HL-60 (cell line): ENCODE measurements around the gene CEACAM6.

Source experiments
- DNase-seq, 2 experiments: peaks; one replicate each; pipeline ENCODE4 v3.0.0-alpha.2; 2010 to 2020; ENCODE audit warnings: low read depth in 1 of 2, low spot score in 1 of 2
- H3K27ac ChIP-seq: fragments of 250-450 bp; sonication (Bioruptor Pico); replicated peaks from 2 replicates; pipeline ENCODE4 v1.5.1; 2020; ENCODE audit warnings: mild to moderate bottlenecking, moderate library complexity
- H3K27me3 ChIP-seq: fragments of 250-450 bp; sonication (Bioruptor Pico); 2 replicates; pipeline ENCODE4 v1.5.1; 2021; ENCODE audit warnings: mild to moderate bottlenecking, moderate library complexity; ENCODE audit not compliant: insufficient read depth, poor library complexity, severe bottlenecking
- H3K4me3 ChIP-seq: replicated peaks from 2 replicates; pipeline ENCODE4 v1.5.1; 2011; ENCODE audit warnings: mild to moderate bottlenecking, control low read depth, low read length; ENCODE audit not compliant: insufficient read depth
- CTCF ChIP-seq: IDR thresholded peaks from one replicate; pipeline ENCODE4 v1.5.1; 2011; ENCODE audit warnings: low read length, control low read depth, inconsistent platforms; ENCODE audit not compliant: insufficient read depth
- GABPA ChIP-seq: IDR thresholded peaks from 2 replicates; pipeline ENCODE4 v1.6.1; 2012; ENCODE audit warnings: low read depth
- POLR2AphosphoS5 ChIP-seq: IDR thresholded peaks from 2 replicates; pipeline ENCODE4 v1.6.1; 2012; ENCODE audit warnings: low read depth
- REST ChIP-seq: IDR thresholded peaks from 2 replicates; pipeline ENCODE4 v1.6.1; 2012; ENCODE audit warnings: low read depth; ENCODE audit not compliant: insufficient replicate concordance
- SPI1 ChIP-seq: IDR thresholded peaks from 2 replicates; pipeline ENCODE4 v1.6.1; 2012; ENCODE audit warnings: low read depth, mild to moderate bottlenecking, borderline replicate concordance

CEACAM6 gene

GRCh38 chr19:41720103-41720502 lies 35.2 kb upstream of the CEACAM6 start:
- no peak for DNase-seq
- no peak for TF ChIP-seq SPI1
- no peak for TF ChIP-seq REST
- no peak for TF ChIP-seq CTCF
- no peak for TF ChIP-seq POLR2AphosphoS5
- no peak for TF ChIP-seq GABPA
- Histone ChIP-seq H3K4me3 (no peak overlapping the region), H3K27ac (no peak overlapping the region), H3K27me3 (peaks cover 17% of the 10 kb centered on the region)

- no peak overlapping the region for H3K4me3 ChIP-seq
- no peak for DNase-seq
- TF ChIP-seq POLR2AphosphoS5, result no peak
- TF ChIP-seq CTCF, result no peak
- TF ChIP-seq REST, result no peak
- no peak overlapping the region for H3K27ac ChIP-seq
- H3K27me3 ChIP-seq, result peaks cover 12% of the 10 kb centered on the region
Observed at GRCh38 chr19:41726493-41726892, 28.8 kb upstream of the CEACAM6 start.

GRCh38 chr19:41734156-41734555 lies 21.2 kb upstream of the CEACAM6 start:
- no peak for TF ChIP-seq POLR2AphosphoS5
- no peak for TF ChIP-seq REST
- no peak for TF ChIP-seq GABPA
- TF ChIP-seq SPI1, result no peak
- TF ChIP-seq CTCF, result no peak
- no peak for DNase-seq
- H3K27ac ChIP-seq, result no peak overlapping the region
- peaks cover 10% of the 10 kb centered on the region for H3K27me3 ChIP-seq
- no peak overlapping the region for H3K4me3 ChIP-seq
